HG03565 (cell line): Measurements from ENCODE around the gene GNAL.
A peak's percentile ranks its signal among the peaks of the same experiment; 100 is the strongest.
"Not testable (repeated sequence)": the region's sequence is repeated elsewhere in the genome, so short reads cannot be mapped to it uniquely, and the experiment has no call there.

Source experiments
- ATAC-seq: cut with Tn5 transposase; IDR thresholded peaks from one replicate; pipeline ENCODE4 v1.9.1; 2021; ENCODE audit warnings: mild to moderate bottlenecking, moderate library complexity; ENCODE audit not compliant: unreplicated experiment

The GNAL gene

GRCh38 chr18:11668441-11669169, 20.5 kb upstream of the GNAL start:
- no peak for ATAC-seq

- ATAC-seq = no peak
Measured at GRCh38 chr18:11669271-11669947, 19.7 kb upstream of the GNAL start.

GRCh38 chr18:11669948-11670275, 19.2 kb upstream of the GNAL start:
- ATAC-seq = no peak

- ATAC-seq = no peak
Measured at GRCh38 chr18:11671156-11671555, 17.9 kb upstream of the GNAL start.

GRCh38 chr18:11672198-11672597, 16.9 kb upstream of the GNAL start:
- no peak for ATAC-seq

GRCh38 chr18:11672846-11673454, 16.1 kb upstream of the GNAL start:
- ATAC-seq = no peak

GRCh38 chr18:11673560-11673959, 15.5 kb upstream of the GNAL start:
- no peak for ATAC-seq

GRCh38 chr18:11674119-11674518, 14.9 kb upstream of the GNAL start:
- no peak for ATAC-seq

GRCh38 chr18:11676386-11676785, 12.7 kb upstream of the GNAL start:
- ATAC-seq = no peak

- no peak for ATAC-seq
Measured at GRCh38 chr18:11676867-11677266, 12.2 kb upstream of the GNAL start.

- ATAC-seq = no peak
Measured at GRCh38 chr18:11678211-11678610, 10.9 kb upstream of the GNAL start.

- peak; percentile 26 for ATAC-seq
Measured at GRCh38 chr18:11689669-11690565, 853 bp downstream of the GNAL start.

GRCh38 chr18:11690660-11691059, 1.6 kb downstream of the GNAL start:
- ATAC-seq = not testable (repeated sequence)

- no peak for ATAC-seq
Measured at GRCh38 chr18:11695736-11696135, 6.7 kb downstream of the GNAL start.

GRCh38 chr18:11696451-11696850, 7.4 kb downstream of the GNAL start:
- no peak for ATAC-seq

- no peak for ATAC-seq
Measured at GRCh38 chr18:11700876-11701275, 11.8 kb downstream of the GNAL start.

- ATAC-seq = no peak
Measured at GRCh38 chr18:11710578-11710977, 21.5 kb downstream of the GNAL start.

GRCh38 chr18:11713756-11714155, 24.7 kb downstream of the GNAL start:
- ATAC-seq = no peak

- no peak for ATAC-seq
Measured at GRCh38 chr18:11714244-11714918, 25.3 kb downstream of the GNAL start.

- not testable (repeated sequence) for ATAC-seq
Measured at GRCh38 chr18:11716767-11717315, 27.8 kb downstream of the GNAL start.
